Prostate gland (tissue), 2 donors: Measurements from ENCODE around the gene COP1. TPM values are rescaled to one million over a fixed set of nuclear protein-coding genes. Genes with fewer than 3 reads are reported as not detected.

Experiments
- DNase-seq: peaks from one replicate; pipeline ENCODE4 v3.0.0-alpha.2; 2019; ENCODE audit warnings: low spot score
- H3K27ac ChIP-seq, 2 donors: fragments of 200-600 bp; sonication (generic); 2 replicates each; pipeline ENCODE4 v1.5.1; 2017 to 2019
- H3K27me3 ChIP-seq: fragments of 200-600 bp; sonication (generic); replicated peaks from 2 replicates; pipeline ENCODE4 v1.5.1; 2019; ENCODE audit not compliant: insufficient read depth
- H3K36me3 ChIP-seq, 2 donors: fragments of 200-600 bp; sonication (generic); 1 replicate in 1 of 2; 2 replicates in 1 of 2; pipeline versions ENCODE4 v1.5.1 to v1.8.1; 2017 to 2019
- H3K4me1 ChIP-seq: fragments of 200-600 bp; sonication (generic); replicated peaks from 2 replicates; pipeline ENCODE4 v1.5.1; 2019
- H3K4me3 ChIP-seq, 2 donors: fragments of 200-600 bp; sonication (generic); 2 replicates each; pipeline ENCODE4 v1.5.1; 2017 to 2019
- H3K9me3 ChIP-seq: fragments of 200-600 bp; sonication (generic); 2 replicates; pipeline ENCODE4 v1.5.1; 2017
- CTCF ChIP-seq, 4 experiments: fragments of 200-600 bp in 2 of 4; fragments of 450-650 bp in 2 of 4; sonication (generic) in 2 of 4; IDR thresholded peaks; 1 replicate in 3 of 4; 2 replicates in 1 of 4; pipeline ENCODE4 v1.5.1; 2016 to 2019; ENCODE audit warnings: antibody characterized with exemption in 4 of 4, mild to moderate bottlenecking in 2 of 4, moderate library complexity in 2 of 4
- POLR2A ChIP-seq: fragments of 450-650 bp; IDR thresholded peaks from one replicate; pipeline ENCODE4 v1.6.1; 2016; ENCODE audit warnings: antibody characterized with exemption, mild to moderate bottlenecking
- POLR2AphosphoS5 ChIP-seq: sonication (generic); formaldehyde crosslinking; IDR thresholded peaks from one replicate; pipeline ENCODE4 v1.6.1; 2017; ENCODE audit warnings: antibody characterized with exemption
- WGBS: methylation state at CpG from one replicate; pipeline ENCODE4 v1.1.5; 2018; 5-methylcytosine and 5-hydroxymethylcytosine counted together
- intact Hi-C: fragments of 100-400 bp; cut with DNase I; formaldehyde crosslinking; loops from one replicate; pipeline ENCODE4 v1.14.2; 2022
- total RNA-seq, 2 donors: library from RNA; depleted of rRNA; stranded (reverse); fragments of >200 nt; gene quantifications; one replicate each; pipeline ENCODE4 v1.1.0, GENCODE V29; 2016

Gene COP1
- total RNA-seq, 2 donors from 2014 or later = 53.3 to 60.4 TPM

DNA sequence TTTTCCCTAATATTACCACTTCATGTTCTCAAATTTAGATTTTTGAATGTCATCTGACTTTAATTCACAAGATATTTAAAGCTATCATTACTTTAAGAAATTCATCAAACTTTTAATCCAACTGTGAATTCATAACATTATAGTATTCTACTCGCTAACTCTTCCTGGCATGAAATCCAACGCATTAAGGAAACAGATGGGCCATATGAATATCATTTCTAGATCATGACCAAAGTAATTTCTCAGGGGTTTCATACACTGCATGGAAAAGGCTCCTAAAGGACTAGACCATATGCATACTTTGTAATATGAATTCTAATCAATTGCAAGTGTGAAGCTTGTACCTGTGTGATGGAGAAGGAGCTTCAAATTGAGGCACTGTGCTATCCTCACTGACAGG is 72.4 kb downstream of the COP1 start:
- H3K36me3 ChIP-seq = no peaks in the 10 kb centered on the region
- intact Hi-C loops = no loop called here
- WGBS = 95% methylated on average over 2 of the region's 2 CpGs
- no peaks in the 10 kb centered on the region for H3K4me1 ChIP-seq
- DNase-seq = no peak
- H3K27me3 ChIP-seq = no peaks in the 10 kb centered on the region
- TF ChIP-seq POLR2AphosphoS5 (no peak), POLR2A (no peak), CTCF (IDR thresholded peaks at IDR 0.05) (no peak)
- H3K4me3 ChIP-seq = no peak overlapping the region
- no peak overlapping the region for H3K27ac ChIP-seq
- no peaks in the 10 kb centered on the region for H3K9me3 ChIP-seq

DNA sequence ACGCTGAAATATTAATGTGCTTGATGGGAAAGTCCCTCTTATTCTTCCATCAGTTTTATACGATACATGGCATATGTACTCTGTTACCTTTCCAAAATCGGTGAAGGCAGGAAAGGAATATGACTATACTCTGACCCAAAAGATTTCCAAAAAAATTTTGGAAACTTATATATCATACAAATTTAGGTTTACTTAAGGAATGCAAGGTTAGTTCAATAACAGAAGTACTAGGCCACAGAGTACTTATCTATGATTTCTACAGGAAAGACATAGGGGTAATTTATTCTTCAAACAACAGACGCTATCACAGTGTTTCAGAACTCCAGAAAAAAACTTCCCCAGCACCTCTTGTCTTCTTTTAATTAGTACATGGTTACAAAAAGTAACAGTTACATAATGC is 84.8 kb downstream of the COP1 start:
- intact Hi-C loops = no loop called here
- H3K4me1 ChIP-seq = no peaks in the 10 kb centered on the region

DNA sequence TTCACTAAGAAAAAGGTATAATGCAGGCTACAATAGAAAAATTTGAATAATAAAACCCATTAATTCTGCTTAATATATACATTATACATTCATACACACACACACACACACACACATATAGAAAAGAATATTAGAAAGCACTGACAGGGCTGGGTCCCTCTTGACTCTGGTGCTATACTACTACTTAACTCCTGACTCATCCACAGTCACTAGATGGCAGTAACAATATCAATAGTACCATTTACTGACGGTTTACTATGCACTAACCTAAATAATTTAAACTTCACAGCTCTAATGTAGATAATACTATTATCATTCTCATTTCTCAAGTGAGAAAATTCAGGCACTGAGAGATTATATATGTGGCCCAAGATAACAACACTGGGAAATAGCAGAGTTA is 87.5 kb downstream of the COP1 start:
- WGBS = 70% methylated on average over 1 of the region's 1 CpG
- Histone ChIP-seq H3K4me1 (no peaks in the 10 kb centered on the region), H3K27me3 (no peaks in the 10 kb centered on the region), H3K27ac (no peak overlapping the region), H3K4me3 (no peak overlapping the region), H3K36me3 (no peaks in the 10 kb centered on the region), H3K9me3 (no peaks in the 10 kb centered on the region)
- intact Hi-C loops = no loop called here
- DNase-seq = no peak
- no peak for TF ChIP-seq POLR2A
- TF ChIP-seq POLR2AphosphoS5 = no peak
- TF ChIP-seq CTCF (IDR thresholded peaks at IDR 0.05) = no peak

More for the DNA sequence above, 84.8 kb downstream of the COP1 start:
- no peak overlapping the region for H3K27ac ChIP-seq
- H3K36me3 ChIP-seq = no peaks in the 10 kb centered on the region
- no peak for DNase-seq
- no peak for TF ChIP-seq POLR2AphosphoS5
- TF ChIP-seq POLR2A = no peak
- no peak for TF ChIP-seq CTCF (IDR thresholded peaks at IDR 0.05)
- no peaks in the 10 kb centered on the region for H3K9me3 ChIP-seq
- no peak overlapping the region for H3K4me3 ChIP-seq
- 95% methylated on average over 4 of the region's 4 CpGs for WGBS
- no peaks in the 10 kb centered on the region for H3K27me3 ChIP-seq

DNA sequence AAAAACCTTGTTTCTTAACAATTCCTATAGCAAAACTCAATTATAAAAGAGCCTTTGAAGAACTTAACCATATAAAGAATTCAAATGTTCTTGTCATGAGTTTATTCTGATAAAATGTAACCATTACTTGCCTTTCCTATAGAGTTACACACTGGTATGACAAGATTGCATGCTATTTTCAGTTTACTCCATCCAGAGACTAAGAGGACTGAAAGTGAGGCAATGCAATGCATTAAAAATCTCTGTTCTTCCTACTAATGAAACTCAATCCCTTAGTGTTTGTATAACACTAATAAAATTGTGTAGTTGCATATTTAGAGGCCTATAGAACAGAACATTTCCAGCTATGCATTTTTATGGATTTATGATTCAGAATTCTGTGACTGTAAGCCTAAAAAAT is 88.1 kb downstream of the COP1 start:
- Histone ChIP-seq H3K27ac (no peak overlapping the region), H3K4me1 (no peaks in the 10 kb centered on the region), H3K9me3 (no peaks in the 10 kb centered on the region), H3K4me3 (no peak overlapping the region), H3K36me3 (no peaks in the 10 kb centered on the region), H3K27me3 (no peaks in the 10 kb centered on the region)
- DNase-seq = no peak
- intact Hi-C loops = no loop called here
- TF ChIP-seq POLR2AphosphoS5 = no peak
- no peak for TF ChIP-seq POLR2A
- no peak for TF ChIP-seq CTCF (IDR thresholded peaks at IDR 0.05)

- Histone ChIP-seq H3K36me3 (no peaks in the 10 kb centered on the region), H3K4me3 (no peak overlapping the region), H3K27me3 (no peaks in the 10 kb centered on the region), H3K9me3 (no peaks in the 10 kb centered on the region), H3K27ac (no peak overlapping the region), H3K4me1 (no peaks in the 10 kb centered on the region)
- intact Hi-C loops = no loop called here
- TF ChIP-seq POLR2A (no peak), POLR2AphosphoS5 (no peak), CTCF (IDR thresholded peaks at IDR 0.05) (no peak)
- DNase-seq = no peak
- 96% methylated on average over 1 of the region's 1 CpG for WGBS
These were observed 95.3 kb downstream of the COP1 start for GRCh38 chr1:176111835-176112234.
